A549 (cell line): ENCODE measurements around the gene APP. TPM values are rescaled to one million over a fixed set of nuclear protein-coding genes. Genes with fewer than 3 reads are reported as not detected.

Experiments
- ATAC-seq, 2 experiments: fragments of 200-7000 bp in 1 of 2; fragments of >200 bp in 1 of 2; cut with Nextera tagmentation in 1 of 2; cut with Tn5 transposase in 1 of 2; 3 replicates each; pipeline versions ENCODE4 v1.8.0 to v1.9.1; 2018 to 2020; ENCODE audit warnings: mild to moderate bottlenecking in 1 of 2, moderate library complexity in 1 of 2
- CTCF ChIA-PET: fragments of 300-600 bp; sonication (Branson Sonifier 250); formaldehyde crosslinking; extraction: SDS; loops from one replicate; lab custom pipeline; 2021; ENCODE audit warnings: antibody characterized with exemption, inconsistent platforms; lab: Yijun Ruan, JAX
- POLR2A ChIA-PET: fragments of 350-600 bp; formaldehyde crosslinking; extraction: SDS; loops from one replicate; lab custom pipeline; 2021; ENCODE audit warnings: antibody characterized with exemption, inconsistent platforms; lab: Yijun Ruan, JAX
- DNase-seq, 2 experiments: peaks; one replicate each; pipeline versions ENCODE4 v3.0.0 to v3.0.0-alpha.2; 2011 to 2016; ENCODE audit warnings: low read depth in 1 of 2, low spot score in 1 of 2
- FAIRE-seq: peaks from 2 replicates; lab custom pipeline; 2011; peaks lifted over from hg19 to GRCh38; lab: Jason Lieb, UNC
- H3K27ac ChIP-seq, 2 experiments: fragments of >200 bp; sonication (Bioruptor Twin); formaldehyde crosslinking; 3 replicates each; pipeline ENCODE4 v1.5.1; 2016 to 2017
- H3K4me1 ChIP-seq: fragments of >200 bp; sonication (Bioruptor Twin); formaldehyde crosslinking; 3 replicates; pipeline ENCODE4 v1.6.1; 2016
- H3K4me2 ChIP-seq: fragments of >200 bp; sonication (Bioruptor Twin); formaldehyde crosslinking; 3 replicates; pipeline ENCODE4 v1.6.1; 2016
- H3K4me3 ChIP-seq: fragments of >200 bp; sonication (Bioruptor Twin); formaldehyde crosslinking; 3 replicates; pipeline ENCODE4 v1.5.1; 2016
- H3K9me3 ChIP-seq: fragments of >200 bp; sonication (Bioruptor Twin); formaldehyde crosslinking; 3 replicates; pipeline ENCODE4 v1.6.1; 2016
- ATOH8 ChIP-seq: fragments of 250-450 bp; sonication (Bioruptor Pico); IDR thresholded peaks from 2 replicates; pipeline ENCODE4 v1.5.0; 2020; ENCODE audit warnings: low read depth, mild to moderate bottlenecking, moderate library complexity
- BCL3 ChIP-seq: fragments of >200 bp; sonication (Bioruptor Twin); formaldehyde crosslinking; IDR thresholded peaks from 3 replicates; pipeline ENCODE4 v1.6.1; 2016
- CEBPB ChIP-seq, 2 experiments: fragments of >200 bp in 1 of 2; sonication (Bioruptor Twin) in 1 of 2; formaldehyde crosslinking in 1 of 2; IDR thresholded peaks; 2 replicates each; pipeline ENCODE4 v1.6.1; 2012 to 2016
- CHD2 ChIP-seq: fragments of 150-350 bp; IDR thresholded peaks from 2 replicates; pipeline ENCODE4 v1.6.1; 2014; ENCODE audit warnings: low read length; ENCODE audit not compliant: partially characterized antibody
- E2F6 ChIP-seq: IDR thresholded peaks from 2 replicates; pipeline ENCODE4 v1.6.1; 2012; ENCODE audit warnings: low read depth, borderline replicate concordance
- EHF ChIP-seq: fragments of 250-450 bp; sonication (Bioruptor Pico); IDR thresholded peaks from 2 replicates; pipeline ENCODE4 v1.5.0; 2020; ENCODE audit warnings: mild to moderate bottlenecking
- EHMT2 ChIP-seq: fragments of 200-600 bp; sonication (generic); IDR thresholded peaks from 2 replicates; pipeline ENCODE4 v1.6.1; 2016; ENCODE audit warnings: antibody characterized with exemption, low read depth, mild to moderate bottlenecking, moderate library complexity
- EP300 ChIP-seq, 2 experiments: fragments of >200 bp; sonication (Bioruptor Twin); formaldehyde crosslinking; IDR thresholded peaks; 2 replicates in 1 of 2; 3 replicates in 1 of 2; pipeline ENCODE4 v1.6.1; 2016 to 2017
- FOSB ChIP-seq: fragments of 250-450 bp; sonication (Bioruptor Pico); IDR thresholded peaks from 2 replicates; pipeline ENCODE4 v1.5.0; 2020; ENCODE audit warnings: mild to moderate bottlenecking, moderate library complexity
- FOXS1 ChIP-seq: fragments of 250-450 bp; sonication (Bioruptor Pico); IDR thresholded peaks from 2 replicates; pipeline ENCODE4 v1.5.0; 2020; ENCODE audit warnings: mild to moderate bottlenecking, moderate library complexity
- HES2 ChIP-seq: fragments of >200 bp; sonication (Bioruptor Twin); formaldehyde crosslinking; IDR thresholded peaks from 2 replicates; pipeline ENCODE4 v1.6.1; 2016
- HEYL ChIP-seq: fragments of 250-450 bp; sonication (Bioruptor Pico); IDR thresholded peaks from 2 replicates; pipeline ENCODE4 v1.8.0; 2021; ENCODE audit warnings: mild to moderate bottlenecking, moderate library complexity
- HOXB13 ChIP-seq: fragments of 250-450 bp; sonication (Bioruptor Pico); IDR thresholded peaks from 2 replicates; pipeline ENCODE4 v1.5.0; 2020; ENCODE audit warnings: low read depth, mild to moderate bottlenecking, moderate library complexity
- JUN ChIP-seq, 2 experiments: fragments of >200 bp; sonication (Bioruptor Twin); formaldehyde crosslinking; IDR thresholded peaks; 2 replicates in 1 of 2; 3 replicates in 1 of 2; pipeline ENCODE4 v1.6.1; 2016 to 2017
- KDM5A ChIP-seq: fragments of 200-600 bp; sonication (generic); IDR thresholded peaks from 2 replicates; pipeline ENCODE4 v1.6.1; 2016; ENCODE audit warnings: antibody characterized with exemption, mild to moderate bottlenecking
- MAFK ChIP-seq: fragments of 450-650 bp; IDR thresholded peaks from 2 replicates; pipeline ENCODE4 v1.6.1; 2014; ENCODE audit not compliant: partially characterized antibody
- MAX ChIP-seq: IDR thresholded peaks from 2 replicates; pipeline ENCODE4 v1.6.1; 2012
- MAZ ChIP-seq: fragments of 150-350 bp; IDR thresholded peaks from 2 replicates; pipeline ENCODE4 v1.6.1; 2014; ENCODE audit warnings: antibody characterized with exemption, low read depth, low read length, borderline replicate concordance
- MYC ChIP-seq: IDR thresholded peaks from 2 replicates; pipeline ENCODE4 v1.6.1; 2012; ENCODE audit warnings: mild to moderate bottlenecking, inconsistent platforms, low read length, improper control_type of control experiment, borderline replicate concordance
- NR3C1 ChIP-seq: fragments of >200 bp; sonication (Bioruptor Twin); formaldehyde crosslinking; IDR thresholded peaks from 3 replicates; pipeline ENCODE4 v1.6.1; 2017
- POLR2AphosphoS2 ChIP-seq: conservative IDR thresholded peaks from 2 replicates; pipeline ENCODE4 v1.6.1; 2012; ENCODE audit warnings: low read length, improper control_type of control experiment, inconsistent platforms
- RARB ChIP-seq: fragments of 250-450 bp; sonication (Bioruptor Pico); IDR thresholded peaks from 2 replicates; pipeline ENCODE4 v1.8.0; 2021; ENCODE audit warnings: mild to moderate bottlenecking, moderate library complexity
- RFX5 ChIP-seq: fragments of 450-650 bp; IDR thresholded peaks from 2 replicates; pipeline ENCODE4 v1.7.1; 2014; ENCODE audit warnings: antibody characterized with exemption, mild to moderate bottlenecking, moderate library complexity
- RNF2 ChIP-seq: fragments of 200-600 bp; sonication (generic); IDR thresholded peaks from 2 replicates; pipeline ENCODE4 v1.6.1; 2016; ENCODE audit warnings: low read depth, mild to moderate bottlenecking, antibody characterized with exemption, moderate library complexity, borderline replicate concordance
- ZC3H11A ChIP-seq: fragments of 450-650 bp; IDR thresholded peaks from 2 replicates; pipeline ENCODE4 v1.6.1; 2014; ENCODE audit warnings: antibody characterized with exemption, mild to moderate bottlenecking
- ZSCAN20 ChIP-seq: fragments of 250-450 bp; sonication (Bioruptor Pico); IDR thresholded peaks from 2 replicates; pipeline ENCODE4 v1.8.0; 2022; ENCODE audit warnings: mild to moderate bottlenecking, moderate library complexity
- WGBS: methylation state at CpG from one replicate; pipeline ENCODE4 v1.1.6; 2017; ENCODE audit errors: missing lambda C conversion rate; 5-methylcytosine and 5-hydroxymethylcytosine counted together
- polyA plus RNA-seq, 4 experiments: library from polyadenylated mRNA; depleted of rRNA in 3 of 4; stranded (reverse); fragments of >200 nt; fragmentation: RNase III in 1 of 4; extraction: RNeasy Plus Mini Kit Qiagen cat#74134 plus additional on column Dnase treatment in 1 of 4; gene quantifications; 2 replicates in 3 of 4; 3 replicates in 1 of 4; pipeline ENCODE4 v1.2.3, GENCODE V29; 2011 to 2017
- TF ChIP-seq, protein P1 (sequence below): IDR thresholded peaks from 2 replicates; pipeline ENCODE4 v1.6.1; 2012
- TF ChIP-seq, protein P2 (sequence below): fragments of 200-600 bp; sonication (generic); IDR thresholded peaks from 2 replicates; pipeline ENCODE4 v1.6.1; 2016; ENCODE audit warnings: antibody characterized with exemption, mild to moderate bottlenecking, moderate library complexity

Gene APP
- polyA plus RNA-seq, 2 of the 4 experiments (the other 2 are of a cell fraction) = 540 to 565 TPM

DNA sequence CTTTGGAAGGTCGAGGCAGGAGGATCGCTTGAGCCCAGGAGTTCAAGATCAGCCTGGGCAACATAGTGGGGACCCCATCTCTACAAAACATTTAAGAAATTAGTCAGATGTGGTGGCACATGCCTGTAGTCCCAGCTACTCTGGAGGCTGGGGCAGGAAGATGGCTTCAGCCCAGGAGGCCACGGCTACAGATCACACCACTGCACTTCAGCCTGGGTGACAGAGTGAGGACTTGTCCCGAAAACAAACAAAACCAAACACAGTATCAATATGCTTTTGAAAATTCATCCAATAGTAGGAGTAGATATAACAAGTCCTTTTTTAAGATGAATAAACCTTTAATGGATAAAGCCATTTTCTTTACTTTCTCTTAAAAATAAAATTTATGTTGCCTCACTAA is 8.5 kb downstream of the APP start:
- no peak for TF ChIP-seq RARB (CRISPR knock-in tag)
- no peak for TF ChIP-seq EP300 (IDR thresholded peaks at IDR 0.05)
- no peak for TF ChIP-seq ZC3H11A
- TF ChIP-seq ATOH8 (CRISPR knock-in tag) = no peak
- TF ChIP-seq, protein P1, sequence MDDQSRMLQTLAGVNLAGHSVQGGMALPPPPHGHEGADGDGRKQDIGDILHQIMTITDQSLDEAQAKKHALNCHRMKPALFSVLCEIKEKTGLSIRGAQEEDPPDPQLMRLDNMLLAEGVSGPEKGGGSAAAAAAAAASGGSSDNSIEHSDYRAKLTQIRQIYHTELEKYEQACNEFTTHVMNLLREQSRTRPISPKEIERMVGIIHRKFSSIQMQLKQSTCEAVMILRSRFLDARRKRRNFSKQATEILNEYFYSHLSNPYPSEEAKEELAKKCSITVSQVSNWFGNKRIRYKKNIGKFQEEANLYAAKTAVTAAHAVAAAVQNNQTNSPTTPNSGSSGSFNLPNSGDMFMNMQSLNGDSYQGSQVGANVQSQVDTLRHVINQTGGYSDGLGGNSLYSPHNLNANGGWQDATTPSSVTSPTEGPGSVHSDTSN = no peak
- TF ChIP-seq EHF (CRISPR knock-in tag) = no peak
- no peak for TF ChIP-seq EHMT2
- TF ChIP-seq, all 56 proteins: peak for 0
- WGBS = 88% methylated on average over 4 of the region's 4 CpGs

DNA sequence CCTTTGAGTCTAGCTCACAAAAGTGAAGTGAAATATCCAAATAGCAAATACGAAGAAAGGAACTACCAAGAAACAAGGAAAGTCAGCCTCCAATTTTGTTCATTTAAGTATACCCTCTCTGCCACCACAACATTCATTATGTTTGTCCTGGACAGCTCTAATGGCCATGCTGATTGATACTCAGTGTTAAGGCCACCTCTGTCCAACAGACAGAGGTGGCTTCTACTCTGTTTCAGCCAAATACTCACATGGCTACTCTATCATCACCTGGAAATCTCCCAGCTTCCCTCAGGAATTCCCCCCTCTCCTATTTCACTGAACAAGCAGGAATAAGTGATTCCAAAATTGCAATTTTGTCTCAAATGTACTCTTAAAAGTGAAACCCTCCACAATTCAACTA is 10.7 kb downstream of the APP start:
- peaks cover 64% of the 10 kb centered on the region for H3K4me1 ChIP-seq
- ATAC-seq = no peak
- WGBS = 83% methylated on average over 1 of the region's 1 CpG
- ChIA-PET POLR2A (no interaction called here), CTCF (interaction anchor here (0.5 to 1.5 kb wide), 2 partner anchors 10 to 12 kb away, joined by 3 to 4 read pairs; no protein-coding TSS in a partner anchor)
- no peak for FAIRE-seq
- DNase-seq = no peak
- TF ChIP-seq CHD2 (no peak), ZC3H11A (no peak), MAX (no peak), ZSCAN20 (CRISPR knock-in tag) (no peak), RARB (CRISPR knock-in tag) (no peak), MYC (no peak), KDM5A (no peak), MAFK (no peak), MAZ (no peak), JUN (IDR thresholded peaks at IDR 0.05) (no peak), HOXB13 (CRISPR knock-in tag) (no peak), FOSB (CRISPR knock-in tag) (no peak), EHF (CRISPR knock-in tag) (no peak), RNF2 (no peak), HEYL (CRISPR knock-in tag) (no peak), RFX5 (no peak)
- no peak overlapping the region for H3K27ac ChIP-seq
- H3K9me3 ChIP-seq = no peaks in the 10 kb centered on the region
- 0 out of 3 replicates have a peak overlapping the region, but pooled peaks have one; percentile 26 for H3K4me2 ChIP-seq
- no peak overlapping the region for H3K4me3 ChIP-seq

More for the DNA sequence above, 8.5 kb downstream of the APP start:
- Histone ChIP-seq H3K4me2 (no peak overlapping the region), H3K4me3 (no peak overlapping the region), H3K9me3 (no peaks in the 10 kb centered on the region), H3K4me1 (peaks cover 71% of the 10 kb centered on the region), H3K27ac (no peak overlapping the region)
- no peak for ATAC-seq
- FAIRE-seq = no peak
- no peak for DNase-seq
- POLR2A ChIA-PET = no interaction called here
- CTCF ChIA-PET = no interaction called here

DNA sequence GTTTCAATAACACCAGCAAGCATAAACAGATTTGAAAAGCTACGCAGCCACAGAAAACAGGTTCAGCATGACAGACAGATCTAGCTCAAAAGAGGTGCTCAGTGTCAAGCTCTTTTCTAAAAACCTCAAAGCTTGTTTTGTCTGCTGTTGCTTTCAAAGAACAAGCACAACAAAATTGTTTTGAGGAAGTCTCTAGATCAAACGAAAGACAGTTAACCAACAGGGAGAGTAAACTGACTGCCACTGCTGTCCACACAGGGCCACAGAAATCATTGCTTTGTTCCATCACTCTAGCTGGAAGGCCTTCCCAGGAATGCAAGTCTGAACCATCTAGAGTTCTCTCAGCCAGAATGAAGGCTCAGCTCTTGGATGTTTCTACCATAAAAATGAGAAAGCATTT is 12.8 kb downstream of the APP start:
- DNase-seq (no peak), FAIRE-seq (no peak), ATAC-seq (peak in 1 of 2 experiments; percentile 35; a peak in 1 of 6 replicates)
- peak overlapping the region in 1 of 2 experiments; percentile 46; a peak in 2 of 6 replicates for H3K27ac ChIP-seq
- WGBS = 68% methylated on average over 2 of the region's 2 CpGs
- H3K4me2 ChIP-seq = no peak overlapping the region
- ChIA-PET POLR2A (no interaction called here), CTCF (no interaction called here)
- no peak overlapping the region for H3K4me3 ChIP-seq
- no peaks in the 10 kb centered on the region for H3K9me3 ChIP-seq
- H3K4me1 ChIP-seq = peaks cover 64% of the 10 kb centered on the region
- TF ChIP-seq NR3C1 = no peak
- no peak for TF ChIP-seq CEBPB (IDR thresholded peaks at IDR 0.05)
- TF ChIP-seq E2F6 = no peak
- TF ChIP-seq, protein P2, sequence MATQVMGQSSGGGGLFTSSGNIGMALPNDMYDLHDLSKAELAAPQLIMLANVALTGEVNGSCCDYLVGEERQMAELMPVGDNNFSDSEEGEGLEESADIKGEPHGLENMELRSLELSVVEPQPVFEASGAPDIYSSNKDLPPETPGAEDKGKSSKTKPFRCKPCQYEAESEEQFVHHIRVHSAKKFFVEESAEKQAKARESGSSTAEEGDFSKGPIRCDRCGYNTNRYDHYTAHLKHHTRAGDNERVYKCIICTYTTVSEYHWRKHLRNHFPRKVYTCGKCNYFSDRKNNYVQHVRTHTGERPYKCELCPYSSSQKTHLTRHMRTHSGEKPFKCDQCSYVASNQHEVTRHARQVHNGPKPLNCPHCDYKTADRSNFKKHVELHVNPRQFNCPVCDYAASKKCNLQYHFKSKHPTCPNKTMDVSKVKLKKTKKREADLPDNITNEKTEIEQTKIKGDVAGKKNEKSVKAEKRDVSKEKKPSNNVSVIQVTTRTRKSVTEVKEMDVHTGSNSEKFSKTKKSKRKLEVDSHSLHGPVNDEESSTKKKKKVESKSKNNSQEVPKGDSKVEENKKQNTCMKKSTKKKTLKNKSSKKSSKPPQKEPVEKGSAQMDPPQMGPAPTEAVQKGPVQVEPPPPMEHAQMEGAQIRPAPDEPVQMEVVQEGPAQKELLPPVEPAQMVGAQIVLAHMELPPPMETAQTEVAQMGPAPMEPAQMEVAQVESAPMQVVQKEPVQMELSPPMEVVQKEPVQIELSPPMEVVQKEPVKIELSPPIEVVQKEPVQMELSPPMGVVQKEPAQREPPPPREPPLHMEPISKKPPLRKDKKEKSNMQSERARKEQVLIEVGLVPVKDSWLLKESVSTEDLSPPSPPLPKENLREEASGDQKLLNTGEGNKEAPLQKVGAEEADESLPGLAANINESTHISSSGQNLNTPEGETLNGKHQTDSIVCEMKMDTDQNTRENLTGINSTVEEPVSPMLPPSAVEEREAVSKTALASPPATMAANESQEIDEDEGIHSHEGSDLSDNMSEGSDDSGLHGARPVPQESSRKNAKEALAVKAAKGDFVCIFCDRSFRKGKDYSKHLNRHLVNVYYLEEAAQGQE = no peak
- no peak for TF ChIP-seq POLR2AphosphoS2
- no peak for TF ChIP-seq HES2
- TF ChIP-seq FOXS1 = no peak
- TF ChIP-seq JUN (IDR thresholded peaks at IDR 0.05) = no peak
- TF ChIP-seq RNF2 = no peak
- TF ChIP-seq BCL3 = no peak
